Endothelial cell (in vitro differentiated cells): ENCODE results near the gene FBXL17. TPM values are rescaled to one million over a fixed set of nuclear protein-coding genes. Genes with fewer than 3 reads are reported as not detected.

Experiments used
- DNase-seq: peaks from one replicate; pipeline ENCODE4 v3.0.0; 2021; ENCODE audit warnings: low spot score
- H3K27ac Mint-ChIP-seq: one replicate; pipeline ENCODE4 v1.8.0; 2021; ENCODE audit warnings: mixed read lengths, inconsistent platforms; ENCODE audit not compliant: unreplicated experiment
- H3K27me3 Mint-ChIP-seq: one replicate; pipeline ENCODE4 v1.8.0; 2021; ENCODE audit warnings: mild to moderate bottlenecking, moderate library complexity, mixed read lengths, inconsistent platforms; ENCODE audit not compliant: unreplicated experiment
- H3K36me3 Mint-ChIP-seq: one replicate; pipeline ENCODE4 v1.8.0; 2021; ENCODE audit warnings: mild to moderate bottlenecking, low read depth, mixed read lengths, inconsistent platforms; ENCODE audit not compliant: unreplicated experiment
- H3K4me1 Mint-ChIP-seq: one replicate; pipeline ENCODE4 v1.8.0; 2021; ENCODE audit warnings: mild to moderate bottlenecking, mixed read lengths, inconsistent platforms; ENCODE audit not compliant: unreplicated experiment
- H3K4me3 Mint-ChIP-seq: one replicate; pipeline ENCODE4 v1.8.0; 2021; ENCODE audit warnings: mild to moderate bottlenecking, mixed read lengths, inconsistent platforms; ENCODE audit not compliant: unreplicated experiment
- H3K9me3 Mint-ChIP-seq: one replicate; pipeline ENCODE4 v1.8.0; 2021; ENCODE audit warnings: mixed read lengths, inconsistent platforms; ENCODE audit not compliant: unreplicated experiment
- total RNA-seq: library from RNA; stranded (reverse); fragmentation: NEBNext Ultra II Directional; extraction: Animal tissue kit (Norgen Biotek cat#: 25700); gene quantifications from one replicate; pipeline ENCODE4 v1.2.1, GENCODE V29; 2021; ENCODE audit not compliant: unreplicated experiment
- TF ChIP-seq, protein P1 (sequence below): fragments of 200-600 bp; sonication (generic); IDR thresholded peaks from one replicate; pipeline ENCODE4 v1.5.0; 2021; ENCODE audit warnings: antibody characterized with exemption; ENCODE audit not compliant: unreplicated experiment

Gene FBXL17
- total RNA-seq, 1 donor from 2014 or later = 14.9 TPM

DNA sequence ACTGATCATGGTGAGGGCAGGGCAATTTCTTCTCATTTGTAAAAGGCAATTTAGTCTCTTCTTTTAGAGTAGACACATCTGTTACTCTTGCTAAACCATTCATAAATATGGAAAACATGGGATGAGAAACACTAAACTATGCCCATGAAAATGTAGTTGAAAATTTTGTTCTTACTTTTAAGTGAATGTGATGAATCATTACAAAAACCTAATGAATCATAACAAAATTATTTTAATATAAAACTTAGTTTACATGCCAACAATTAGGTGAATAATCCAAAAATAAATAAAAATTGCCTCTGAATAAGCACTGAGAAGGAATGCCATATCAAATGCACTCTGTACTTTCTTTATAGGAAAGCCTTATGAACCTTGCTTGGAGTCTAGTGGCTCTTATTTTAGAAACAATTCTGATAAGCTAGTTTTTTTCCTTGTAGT is 413.5 kb downstream of the FBXL17 start:
- Mint-ChIP-seq H3K4me3 (no peak overlapping the region), H3K36me3 (no peaks in the 10 kb centered on the region), H3K4me1 (no peaks in the 10 kb centered on the region), H3K27me3 (no peaks in the 10 kb centered on the region), H3K9me3 (no peaks in the 10 kb centered on the region), H3K27ac (no peak overlapping the region)
- TF ChIP-seq, protein P1, sequence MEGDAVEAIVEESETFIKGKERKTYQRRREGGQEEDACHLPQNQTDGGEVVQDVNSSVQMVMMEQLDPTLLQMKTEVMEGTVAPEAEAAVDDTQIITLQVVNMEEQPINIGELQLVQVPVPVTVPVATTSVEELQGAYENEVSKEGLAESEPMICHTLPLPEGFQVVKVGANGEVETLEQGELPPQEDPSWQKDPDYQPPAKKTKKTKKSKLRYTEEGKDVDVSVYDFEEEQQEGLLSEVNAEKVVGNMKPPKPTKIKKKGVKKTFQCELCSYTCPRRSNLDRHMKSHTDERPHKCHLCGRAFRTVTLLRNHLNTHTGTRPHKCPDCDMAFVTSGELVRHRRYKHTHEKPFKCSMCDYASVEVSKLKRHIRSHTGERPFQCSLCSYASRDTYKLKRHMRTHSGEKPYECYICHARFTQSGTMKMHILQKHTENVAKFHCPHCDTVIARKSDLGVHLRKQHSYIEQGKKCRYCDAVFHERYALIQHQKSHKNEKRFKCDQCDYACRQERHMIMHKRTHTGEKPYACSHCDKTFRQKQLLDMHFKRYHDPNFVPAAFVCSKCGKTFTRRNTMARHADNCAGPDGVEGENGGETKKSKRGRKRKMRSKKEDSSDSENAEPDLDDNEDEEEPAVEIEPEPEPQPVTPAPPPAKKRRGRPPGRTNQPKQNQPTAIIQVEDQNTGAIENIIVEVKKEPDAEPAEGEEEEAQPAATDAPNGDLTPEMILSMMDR = no peak
- no peak for DNase-seq

DNA sequence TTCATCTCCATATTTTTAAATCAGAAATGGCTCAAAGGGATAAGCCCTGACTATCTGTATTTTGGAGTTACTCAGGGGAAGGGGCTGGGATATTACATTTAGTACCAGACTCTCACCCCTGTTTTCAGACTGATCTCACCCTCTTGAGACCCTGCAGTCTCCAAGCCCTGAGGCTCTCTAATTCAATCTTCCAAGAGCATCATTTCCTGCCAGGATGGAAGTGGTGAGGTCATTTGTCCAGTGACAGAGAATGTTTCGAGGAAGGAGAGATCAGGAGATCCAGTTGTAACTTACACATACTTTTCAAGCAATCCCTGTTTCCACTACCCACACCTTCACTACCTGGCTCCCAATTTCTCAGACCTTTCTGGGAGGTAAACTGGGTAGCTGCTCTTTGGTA is 415.7 kb downstream of the FBXL17 start:
- Mint-ChIP-seq H3K4me3 (no peak overlapping the region), H3K4me1 (no peaks in the 10 kb centered on the region), H3K9me3 (no peaks in the 10 kb centered on the region), H3K27me3 (no peaks in the 10 kb centered on the region), H3K27ac (no peak overlapping the region), H3K36me3 (no peaks in the 10 kb centered on the region)
- DNase-seq = no peak
- TF ChIP-seq, protein P1 = no peak

DNA sequence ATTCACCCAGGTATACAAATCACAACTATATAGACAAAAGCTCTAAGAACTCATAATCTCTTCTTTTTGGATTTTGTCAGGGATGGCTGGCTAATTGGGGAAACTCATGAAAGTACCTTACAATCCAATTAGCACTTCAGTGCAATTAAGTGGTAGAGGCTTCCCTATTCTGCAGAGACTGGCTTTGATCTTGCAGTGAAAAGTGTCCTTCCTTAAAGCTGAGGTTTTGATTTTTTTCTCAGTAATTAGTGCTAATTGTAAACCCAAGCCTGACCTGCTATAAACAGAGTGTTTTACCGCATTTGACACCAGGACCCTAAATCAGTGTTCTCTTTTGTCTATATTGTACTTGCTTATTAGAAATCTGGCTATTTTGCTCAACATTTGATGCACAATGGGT is 417.2 kb downstream of the FBXL17 start:
- H3K4me3 Mint-ChIP-seq = no peak overlapping the region
- no peaks in the 10 kb centered on the region for H3K4me1 Mint-ChIP-seq
- H3K36me3 Mint-ChIP-seq = no peaks in the 10 kb centered on the region
- DNase-seq = no peak
- no peaks in the 10 kb centered on the region for H3K9me3 Mint-ChIP-seq
- no peaks in the 10 kb centered on the region for H3K27me3 Mint-ChIP-seq
- H3K27ac Mint-ChIP-seq = no peak overlapping the region
- TF ChIP-seq, protein P1 = no peak

DNA sequence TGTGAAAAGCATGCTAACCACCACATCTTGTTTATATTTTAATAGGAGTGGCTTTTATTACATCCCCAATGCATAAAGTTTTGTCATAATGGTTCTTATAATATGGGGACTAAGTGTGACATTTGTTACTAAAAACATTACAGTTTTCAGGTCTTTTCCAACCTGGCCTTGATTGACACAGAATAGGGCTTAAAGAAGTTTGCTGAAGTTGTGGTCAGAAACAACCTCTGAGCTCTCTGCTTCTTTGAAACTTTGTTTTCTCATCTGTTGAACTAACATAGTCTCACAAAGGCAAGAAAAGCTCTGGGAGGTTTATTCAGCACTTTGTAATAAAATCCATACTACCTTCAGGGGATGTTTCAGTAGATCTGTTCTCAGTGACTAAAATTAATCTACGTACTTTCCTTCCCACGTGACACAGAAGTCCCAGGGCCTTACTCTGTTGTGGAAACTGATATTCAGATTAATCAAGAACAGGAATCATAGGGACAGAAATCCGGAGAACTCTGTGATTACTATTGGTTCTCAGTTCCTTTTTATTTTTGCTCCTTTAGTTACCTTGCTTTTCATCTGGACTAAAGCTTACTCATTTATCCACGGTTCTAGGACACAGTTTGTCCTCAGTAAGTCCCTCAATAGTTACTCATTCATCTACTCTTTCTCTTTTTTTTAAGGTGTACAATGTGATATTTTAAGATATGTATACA is 422.2 kb downstream of the FBXL17 start:
- Mint-ChIP-seq H3K9me3 (no peaks in the 10 kb centered on the region), H3K27me3 (no peaks in the 10 kb centered on the region), H3K27ac (no peak overlapping the region), H3K36me3 (no peaks in the 10 kb centered on the region), H3K4me1 (no peaks in the 10 kb centered on the region), H3K4me3 (no peak overlapping the region)
- no peak for DNase-seq
- TF ChIP-seq, protein P1 = no peak

DNA sequence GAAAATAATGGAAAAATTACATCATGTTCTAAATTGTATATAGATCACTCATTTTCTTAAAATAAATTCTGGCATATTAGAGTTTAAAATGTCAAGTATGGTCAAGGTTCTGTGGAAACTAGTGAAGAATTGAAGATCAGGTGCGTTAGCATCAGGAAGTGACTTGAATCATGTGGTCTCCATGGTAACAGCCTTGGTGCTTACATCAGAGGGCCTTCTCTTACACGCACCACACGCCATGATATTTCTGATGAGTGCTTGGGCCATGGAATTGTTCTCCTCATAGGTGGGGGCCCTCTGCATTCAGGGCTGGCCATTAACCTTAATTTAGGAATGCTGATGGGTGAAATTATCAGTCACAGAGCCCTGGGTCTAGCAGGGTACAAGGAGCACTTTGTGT is 423.0 kb downstream of the FBXL17 start:
- Mint-ChIP-seq H3K36me3 (no peaks in the 10 kb centered on the region), H3K27ac (no peak overlapping the region), H3K9me3 (no peaks in the 10 kb centered on the region), H3K4me1 (no peaks in the 10 kb centered on the region), H3K4me3 (no peak overlapping the region), H3K27me3 (no peaks in the 10 kb centered on the region)
- TF ChIP-seq, protein P1 = no peak
- no peak for DNase-seq
